K562 (cell line): ENCODE data around the gene IMPA2.

Source experiments
- CCAR2 ChIP-seq: fragments of 200-400 bp; formaldehyde crosslinking; IDR thresholded peaks from 2 replicates; pipeline ENCODE4 v1.6.1; 2017; ENCODE audit warnings: mild to moderate bottlenecking, low read depth, low read length
- JUNB ChIP-seq: fragments of 450-650 bp; formaldehyde crosslinking; conservative IDR thresholded peaks from 2 replicates; pipeline ENCODE4 v1.4.0; 2020; ENCODE audit warnings: mild to moderate bottlenecking
- MEIS2 ChIP-seq: fragments of 450-650 bp; IDR thresholded peaks from 2 replicates; pipeline ENCODE4 v1.6.1; 2014; ENCODE audit warnings: mild to moderate bottlenecking; ENCODE audit not compliant: partially characterized antibody
- POLR2A ChIP-seq: fragments of 450-650 bp; conservative IDR thresholded peaks from 2 replicates; pipeline ENCODE4 v1.6.1; 2016
- STAG1 ChIP-seq: sonication (generic); formaldehyde crosslinking; IDR thresholded peaks from 2 replicates; pipeline ENCODE4 v1.5.0; 2020; ENCODE audit warnings: missing genetic modification reagents, borderline replicate concordance
- U2AF2 ChIP-seq: fragments of 200-400 bp; formaldehyde crosslinking; optimal IDR thresholded peaks from 2 replicates; pipeline ENCODE3; 2017; ENCODE audit warnings: low read depth, mild to moderate bottlenecking, low read length

DNA sequence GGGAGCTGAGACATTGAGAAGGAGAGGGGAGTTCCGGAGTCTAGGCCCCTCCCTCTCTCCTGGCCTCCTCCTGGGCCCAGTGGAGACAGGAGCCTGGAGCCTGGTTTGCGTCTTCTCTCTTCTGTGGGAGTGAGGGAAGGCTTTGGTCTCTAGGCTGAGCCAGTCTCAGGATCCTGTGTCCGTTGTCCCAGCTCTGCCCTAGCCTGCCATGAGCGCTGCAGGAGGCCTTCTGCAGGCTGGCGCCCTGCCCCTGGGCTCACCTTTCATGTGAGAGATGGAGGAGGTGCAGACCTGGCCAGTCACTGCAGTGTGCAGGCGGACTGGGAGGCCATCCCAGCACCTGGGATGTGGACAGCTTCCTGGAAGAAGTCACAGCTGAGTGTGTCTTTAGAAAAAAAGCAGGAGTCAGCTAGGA is 8.7 kb downstream of the IMPA2 start:
- TF ChIP-seq JUNB (CRISPR knock-in tag): no peak
- TF ChIP-seq POLR2A: no peak
- no peak for TF ChIP-seq MEIS2
- TF ChIP-seq CCAR2: no peak
- no peak for TF ChIP-seq U2AF2
- no peak for TF ChIP-seq STAG1
